ENCODE data around the gene CERS5. TPM values are rescaled to one million over a fixed set of nuclear protein-coding genes. Genes with fewer than 3 reads are reported as not detected.

CERS5 gene
- polyA plus RNA-seq, 3 donors, result 30.6 to 44.4 (median 38.7) TPM

GRCh38 chr12:50214018-50214417, 46.8 kb upstream of the CERS5 start:
- Histone ChIP-seq H3K36me3 (replicated peaks in 1 of 2; ENCODE audit: control insufficient read depth in 1 of 2, insufficient read depth in 2 of 2, low read length in 2 of 2) (no peaks in the 10 kb centered on the region), H3K4me1 (ENCODE audit: control insufficient read depth in 1 of 2, insufficient read depth in 2 of 2, low read length in 2 of 2) (no peaks in the 10 kb centered on the region), H3K9ac (ENCODE audit: insufficient read depth, low read length, poor library complexity, severe bottlenecking) (no peak overlapping the region), H3K27me3 (ENCODE audit: control insufficient read depth in 2 of 2, insufficient read depth in 2 of 2, low read length in 2 of 2) (no peaks in the 10 kb centered on the region), H2AFZ (ENCODE audit: insufficient read depth, low read depth, low read length, poor library complexity, severe bottlenecking) (no peak overlapping the region), H4K20me1 (ENCODE audit: insufficient read depth, low read length) (no peaks in the 10 kb centered on the region), H3K4me2 (replicated peaks; ENCODE audit: extremely low read depth, low read length, poor library complexity, severe bottlenecking) (no peak overlapping the region), H3K27ac (ENCODE audit: low read depth in 1 of 2, low read length in 2 of 2) (no peak overlapping the region), H3K4me3 (replicated peaks in 1 of 3; ENCODE audit: low read depth in 2 of 3, low read length in 3 of 3) (no peak overlapping the region), H3K79me2 (ENCODE audit: insufficient read depth, low read length) (peaks cover 4% of the 10 kb centered on the region), H3K9me3 (replicated peaks in 1 of 2; ENCODE audit: control insufficient read depth in 1 of 2, insufficient read depth in 1 of 2, low read length in 2 of 2) (no peaks in the 10 kb centered on the region)
- Mint-ChIP-seq H3K9me3 (no peaks in the 10 kb centered on the region), H3K4me3 (no peak overlapping the region), H3K36me3 (no peaks in the 10 kb centered on the region), H3K27me3 (ENCODE audit: low read depth in 3 of 3) (peaks cover 0 to 2% (median 0%) of the 10 kb centered on the region in 3 donors), H3K4me1 (peaks cover 8% of the 10 kb centered on the region), H3K27ac (no peak overlapping the region)
- intact Hi-C loops (cut with micrococcal nuclease), result no loop called here
- TF ChIP-seq, protein P1, sequence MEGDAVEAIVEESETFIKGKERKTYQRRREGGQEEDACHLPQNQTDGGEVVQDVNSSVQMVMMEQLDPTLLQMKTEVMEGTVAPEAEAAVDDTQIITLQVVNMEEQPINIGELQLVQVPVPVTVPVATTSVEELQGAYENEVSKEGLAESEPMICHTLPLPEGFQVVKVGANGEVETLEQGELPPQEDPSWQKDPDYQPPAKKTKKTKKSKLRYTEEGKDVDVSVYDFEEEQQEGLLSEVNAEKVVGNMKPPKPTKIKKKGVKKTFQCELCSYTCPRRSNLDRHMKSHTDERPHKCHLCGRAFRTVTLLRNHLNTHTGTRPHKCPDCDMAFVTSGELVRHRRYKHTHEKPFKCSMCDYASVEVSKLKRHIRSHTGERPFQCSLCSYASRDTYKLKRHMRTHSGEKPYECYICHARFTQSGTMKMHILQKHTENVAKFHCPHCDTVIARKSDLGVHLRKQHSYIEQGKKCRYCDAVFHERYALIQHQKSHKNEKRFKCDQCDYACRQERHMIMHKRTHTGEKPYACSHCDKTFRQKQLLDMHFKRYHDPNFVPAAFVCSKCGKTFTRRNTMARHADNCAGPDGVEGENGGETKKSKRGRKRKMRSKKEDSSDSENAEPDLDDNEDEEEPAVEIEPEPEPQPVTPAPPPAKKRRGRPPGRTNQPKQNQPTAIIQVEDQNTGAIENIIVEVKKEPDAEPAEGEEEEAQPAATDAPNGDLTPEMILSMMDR (IDR thresholded peaks at IDR 0.05), result no peak
- no peak for DNase-seq
- WGBS (ENCODE audit: insufficient coverage), result no CpG with 5 or more reads among the region's 1 CpG

- Histone ChIP-seq H3K27ac (ENCODE audit: low read depth in 1 of 2, low read length in 2 of 2) (no peak overlapping the region), H3K4me2 (replicated peaks; ENCODE audit: extremely low read depth, low read length, poor library complexity, severe bottlenecking) (no peak overlapping the region), H3K27me3 (ENCODE audit: control insufficient read depth in 2 of 2, insufficient read depth in 2 of 2, low read length in 2 of 2) (no peaks in the 10 kb centered on the region), H4K20me1 (ENCODE audit: insufficient read depth, low read length) (no peaks in the 10 kb centered on the region), H2AFZ (ENCODE audit: insufficient read depth, low read depth, low read length, poor library complexity, severe bottlenecking) (no peak overlapping the region), H3K9me3 (replicated peaks in 1 of 2; ENCODE audit: control insufficient read depth in 1 of 2, insufficient read depth in 1 of 2, low read length in 2 of 2) (no peaks in the 10 kb centered on the region), H3K36me3 (replicated peaks in 1 of 2; ENCODE audit: control insufficient read depth in 1 of 2, insufficient read depth in 2 of 2, low read length in 2 of 2) (no peaks in the 10 kb centered on the region), H3K9ac (ENCODE audit: insufficient read depth, low read length, poor library complexity, severe bottlenecking) (no peak overlapping the region), H3K79me2 (ENCODE audit: insufficient read depth, low read length) (peaks cover 3% of the 10 kb centered on the region), H3K4me1 (ENCODE audit: control insufficient read depth in 1 of 2, insufficient read depth in 2 of 2, low read length in 2 of 2) (no peaks in the 10 kb centered on the region), H3K4me3 (replicated peaks in 1 of 3; ENCODE audit: low read depth in 2 of 3, low read length in 3 of 3) (no peak overlapping the region)
- Mint-ChIP-seq H3K4me1 (peaks cover 8% of the 10 kb centered on the region), H3K9me3 (no peaks in the 10 kb centered on the region), H3K4me3 (no peak overlapping the region), H3K36me3 (no peaks in the 10 kb centered on the region), H3K27ac (no peak overlapping the region), H3K27me3 (ENCODE audit: low read depth in 3 of 3) (peaks cover 0 to 2% (median 0%) of the 10 kb centered on the region in 3 donors)
- TF ChIP-seq, protein P1 (IDR thresholded peaks at IDR 0.05), result no peak
- DNase-seq, result no peak
- intact Hi-C loops (cut with micrococcal nuclease), result no loop called here
- 100% methylated on average over 1 of the region's 2 CpGs for WGBS (ENCODE audit: insufficient coverage)
Measured at GRCh38 chr12:50213439-50213838, 46.3 kb upstream of the CERS5 start.
